GM21737 (cell line): ENCODE results near the gene STAM2.

Experiments used
- ATAC-seq: cut with Tn5 transposase; IDR thresholded peaks from one replicate; pipeline ENCODE4 v1.9.1; 2021; ENCODE audit warnings: mild to moderate bottlenecking, moderate library complexity; ENCODE audit not compliant: unreplicated experiment

STAM2 gene

DNA sequence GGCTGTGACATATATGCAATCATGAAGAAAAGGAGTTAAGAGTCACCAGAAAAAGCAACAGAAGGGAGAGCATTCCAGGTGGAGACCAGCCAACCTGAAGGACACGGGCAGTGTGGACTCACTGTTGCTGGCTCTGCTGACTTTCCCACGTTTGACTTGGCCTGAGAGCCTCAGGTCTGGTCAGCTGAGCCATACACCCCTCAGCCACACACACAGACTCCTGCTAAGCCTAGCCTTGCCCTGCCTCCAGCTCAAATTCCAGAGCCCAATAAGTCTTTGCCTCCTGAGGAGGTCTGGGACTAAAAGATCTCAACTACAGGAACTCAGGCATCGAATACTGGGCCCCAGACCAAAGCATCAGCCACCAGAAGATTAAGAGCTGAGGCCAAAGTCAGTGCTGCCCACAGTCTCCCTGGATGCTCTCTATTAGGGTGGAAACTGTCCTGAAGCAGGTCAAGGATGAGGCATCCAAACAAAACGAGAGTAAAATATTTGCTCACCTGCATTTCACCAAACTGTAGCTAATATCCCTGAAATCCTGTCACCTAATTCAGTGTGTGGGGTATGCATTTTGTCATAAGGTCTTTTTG, 100.0 kb downstream of the STAM2 start:
- no peak for ATAC-seq

DNA sequence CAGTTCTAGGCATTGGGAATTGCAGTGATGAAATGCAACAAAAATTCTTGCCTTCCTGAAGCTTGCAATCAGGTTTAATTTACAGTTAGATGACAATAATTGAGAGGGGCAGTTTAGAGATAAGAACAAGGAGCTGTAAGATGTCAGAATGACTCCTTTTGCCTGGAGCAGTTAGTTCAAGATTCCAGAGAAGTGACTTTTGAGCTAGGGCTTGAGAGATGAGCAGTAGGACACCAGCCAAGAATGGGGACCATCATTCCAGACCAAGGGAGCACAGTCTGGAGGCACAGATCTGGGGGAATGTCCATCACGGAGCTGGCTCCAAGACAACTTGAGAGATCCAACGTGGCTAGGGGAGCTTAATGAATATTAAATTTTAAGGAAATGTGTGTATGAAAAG, 103.6 kb downstream of the STAM2 start:
- ATAC-seq, result no peak

DNA sequence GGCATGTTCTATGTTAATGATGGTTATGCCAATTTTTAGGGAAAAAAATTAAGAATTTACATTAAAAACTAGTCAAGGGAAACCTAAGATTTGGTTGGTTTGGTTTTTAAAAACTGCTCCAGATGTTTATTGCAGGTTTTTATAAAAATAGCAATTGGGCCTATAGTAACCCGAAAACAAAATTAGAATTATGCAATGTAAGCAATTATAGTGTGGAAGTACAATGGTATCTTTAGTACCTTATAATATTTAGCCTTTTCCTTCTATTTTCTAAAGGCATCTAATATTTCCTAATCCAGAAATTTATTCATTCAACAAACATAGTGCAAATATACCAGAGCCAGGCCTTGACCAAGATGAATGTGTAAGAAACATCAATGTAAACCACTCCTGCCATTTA, 104.0 kb downstream of the STAM2 start:
- no peak for ATAC-seq

DNA sequence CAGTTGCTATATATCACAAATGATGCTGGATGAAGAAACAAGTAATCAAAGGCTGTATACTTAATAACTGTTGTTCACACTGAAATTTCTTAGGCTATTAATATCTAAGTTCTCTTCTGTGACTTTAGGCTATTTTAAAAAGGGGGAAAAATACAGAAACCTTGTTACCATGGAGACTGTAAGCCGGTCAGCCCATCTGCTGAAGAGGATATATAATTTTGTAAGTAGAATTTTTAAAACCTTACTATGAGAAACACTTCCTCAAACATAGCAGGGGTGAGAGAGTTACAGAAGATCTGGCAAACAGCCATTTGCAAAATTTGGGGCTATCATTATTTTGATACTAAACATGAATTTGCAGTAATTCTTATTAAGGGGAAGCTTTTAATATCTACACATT, 104.5 kb downstream of the STAM2 start:
- no peak for ATAC-seq

DNA sequence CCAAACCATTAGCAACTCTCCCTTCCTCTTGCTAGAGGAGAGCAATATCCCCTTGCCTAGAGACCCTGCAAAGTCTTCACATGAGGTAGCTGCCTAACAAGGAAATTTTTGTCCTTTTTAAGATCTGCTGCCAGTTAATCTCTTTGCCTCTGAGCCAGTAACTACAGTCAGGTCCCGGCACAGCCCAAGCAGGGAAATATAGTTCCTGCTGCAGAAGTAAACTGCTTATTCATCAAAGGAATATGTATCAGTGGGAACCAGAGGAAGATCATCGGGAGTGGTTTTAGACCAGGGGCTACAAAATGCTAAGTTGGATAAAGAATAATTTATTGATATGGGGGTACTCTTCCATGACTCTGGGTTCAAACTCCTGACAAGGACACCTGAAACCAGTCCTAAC, 107.3 kb downstream of the STAM2 start:
- no peak for ATAC-seq

DNA sequence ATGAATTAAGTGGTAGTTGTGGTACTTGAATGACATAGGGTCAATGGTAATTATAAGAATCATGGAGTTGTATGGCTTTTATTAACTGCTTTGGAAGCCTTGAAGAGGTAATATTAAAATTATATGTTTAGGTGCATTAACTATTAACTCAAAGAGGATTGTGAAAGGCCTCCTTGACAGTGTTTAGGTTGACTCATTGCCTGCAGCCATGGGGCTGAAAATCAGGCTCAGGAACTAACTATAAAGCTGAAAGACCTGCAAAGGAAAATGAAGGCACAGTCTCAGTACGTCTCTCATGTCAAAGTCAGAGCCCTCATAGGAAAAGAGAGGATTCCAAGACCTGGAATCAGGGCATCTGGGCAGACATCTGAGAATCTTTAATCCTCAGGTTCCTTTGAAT, 107.7 kb downstream of the STAM2 start:
- no peak for ATAC-seq
